KG1 (cell line): ENCODE data around the gene ESRRG.
"Not testable (repeated sequence)": the region's sequence is repeated elsewhere in the genome, so short reads cannot be mapped to it uniquely, and the experiment has no call there.

ENCODE experiments used
- DNase-seq: peaks from one replicate; lab custom pipeline; 2025; lab: John Stamatoyannopoulos, UW

Gene ESRRG

DNA sequence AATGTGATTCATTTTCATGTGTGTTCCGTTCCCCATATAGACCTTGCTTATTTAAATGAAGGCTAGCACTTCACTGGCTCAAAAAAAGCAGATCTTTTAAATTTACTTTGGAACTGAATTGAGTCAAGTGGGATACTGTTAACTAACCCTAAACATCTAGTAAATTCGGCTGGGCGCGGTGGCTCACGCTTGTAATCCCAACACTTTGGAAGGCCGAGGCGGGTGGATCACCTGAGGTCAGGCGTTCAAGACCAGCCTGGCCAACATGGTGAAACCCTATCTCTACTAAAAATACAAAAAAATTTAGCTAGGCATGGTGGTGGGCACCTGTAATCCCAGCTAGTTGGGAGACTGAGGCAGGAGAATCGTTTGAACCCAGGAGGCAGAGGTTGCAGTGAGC, 19.2 kb downstream of the ESRRG start:
- not testable (repeated sequence) for DNase-seq

DNA sequence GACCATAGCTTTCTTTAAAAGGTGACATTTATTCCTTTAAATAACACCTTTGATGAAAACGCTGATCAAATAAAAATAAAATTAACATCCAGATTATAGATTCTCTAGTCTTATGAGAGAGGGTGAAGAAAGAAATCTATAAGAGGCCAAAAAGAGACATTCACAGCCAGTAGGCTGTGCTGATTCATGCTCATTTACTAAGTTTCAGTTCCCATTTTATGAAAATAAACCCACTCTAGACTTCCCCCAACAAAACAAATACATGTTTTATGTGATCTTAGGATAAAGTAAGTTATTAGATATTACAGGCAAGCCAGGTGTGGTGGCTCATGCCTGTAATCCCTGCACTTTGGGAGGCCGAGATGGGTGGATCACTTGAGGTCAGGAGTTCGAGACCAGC, 21.1 kb downstream of the ESRRG start:
- no peak for DNase-seq

DNA sequence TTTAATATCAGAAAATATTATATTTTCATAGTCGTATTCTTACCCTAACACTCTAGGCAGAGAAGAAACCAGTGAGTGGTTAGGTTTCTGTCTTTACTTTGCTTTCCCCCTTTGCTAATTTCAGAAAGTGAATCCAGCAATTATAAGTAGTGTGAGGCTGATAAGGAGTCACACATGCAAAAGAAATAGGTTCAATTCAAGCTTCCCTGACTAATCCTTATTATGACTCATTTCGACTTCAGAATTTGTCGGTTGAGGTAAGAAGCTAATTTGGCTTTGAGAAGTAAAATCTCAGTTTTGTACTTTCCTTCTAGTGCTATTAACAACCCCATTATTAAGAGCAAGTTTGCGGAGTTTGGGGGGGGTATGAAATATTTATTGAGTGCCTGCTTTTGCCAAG, 22.4 kb downstream of the ESRRG start:
- DNase-seq: no peak

DNA sequence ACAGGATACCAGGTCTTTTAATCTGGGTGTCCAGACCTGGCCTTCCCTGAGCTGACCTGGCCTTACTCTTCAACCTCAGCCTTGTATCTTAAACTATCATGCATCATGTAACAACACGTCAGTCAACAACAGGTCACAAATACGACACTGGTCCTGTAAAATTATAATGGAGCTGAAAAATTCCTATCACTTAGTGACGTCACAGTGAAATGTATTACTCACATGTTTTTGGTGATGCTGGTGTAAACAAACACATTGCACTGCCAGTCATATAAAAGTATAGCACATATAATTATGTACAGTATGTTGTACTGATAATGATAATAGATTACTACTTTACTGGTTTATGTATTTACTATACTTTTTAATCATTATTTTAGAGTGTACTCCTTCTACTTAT, 31.5 kb downstream of the ESRRG start:
- no peak for DNase-seq

- DNase-seq: no peak
Measured at GRCh38 chr1:216690603-216691002, 32.6 kb downstream of the ESRRG start.

GRCh38 chr1:216688127-216688657, 35.0 kb downstream of the ESRRG start:
- no peak for DNase-seq

- DNase-seq: no peak
Measured at GRCh38 chr1:216686860-216687766, 36.1 kb downstream of the ESRRG start.

DNA sequence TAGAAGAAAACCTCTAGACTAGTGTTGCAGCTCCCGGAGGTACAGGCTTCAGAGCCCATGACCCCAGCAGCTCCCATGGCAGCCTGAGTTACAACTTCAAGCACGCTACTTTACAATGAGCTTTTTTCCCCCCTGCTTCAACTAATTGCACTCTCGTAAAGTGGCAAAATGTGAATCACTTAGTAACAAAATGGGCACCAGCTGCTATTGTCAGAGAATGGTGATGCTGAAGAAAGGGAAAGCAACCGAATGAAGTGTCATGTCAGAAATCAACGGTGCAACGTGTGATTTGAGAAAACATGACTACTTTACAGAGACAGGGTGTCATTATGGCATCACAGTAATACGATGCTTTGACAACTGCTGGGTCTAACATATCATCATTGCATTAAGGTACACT, 40.5 kb downstream of the ESRRG start:
- no peak for DNase-seq

DNA sequence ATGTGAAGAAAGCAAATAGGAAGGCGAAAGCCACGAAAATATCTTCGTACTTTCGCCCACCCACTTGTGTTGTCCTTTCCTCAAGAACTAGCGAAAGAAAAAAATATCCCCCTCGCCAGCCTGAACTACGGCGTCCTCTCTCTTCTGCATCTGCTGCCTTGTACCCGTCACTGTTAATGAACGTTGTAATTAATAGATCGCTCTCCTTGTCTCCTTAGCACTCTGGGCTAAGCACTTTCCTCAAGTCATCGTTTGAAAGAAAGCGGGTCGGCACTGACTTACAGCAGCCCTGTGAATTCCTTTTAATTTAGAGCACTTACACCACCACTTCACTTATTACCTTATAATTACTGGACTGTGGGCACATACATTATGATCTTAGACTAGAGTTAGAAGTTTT, 44.1 kb downstream of the ESRRG start:
- DNase-seq: no peak

GRCh38 chr1:216670118-216670883, 52.9 kb downstream of the ESRRG start:
- DNase-seq: no peak

DNA sequence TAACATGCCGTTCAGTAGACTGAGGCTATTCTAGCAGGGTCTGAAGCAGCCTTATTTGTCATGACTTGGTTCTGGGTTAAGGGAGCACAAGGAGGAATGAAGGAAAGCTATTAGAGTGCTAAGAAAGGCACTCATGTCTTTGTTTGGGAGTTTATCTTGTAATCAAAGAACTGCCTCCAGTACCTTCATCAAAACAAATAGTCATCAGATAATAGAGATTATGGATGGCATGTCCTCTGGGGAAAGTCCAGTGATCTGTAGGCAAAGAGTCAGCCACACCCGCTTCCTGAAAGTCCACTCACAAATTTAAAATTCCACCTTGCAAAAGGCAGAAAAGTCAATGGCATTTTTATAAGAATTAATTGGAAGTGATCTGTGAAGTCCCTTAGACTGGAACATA, 56.8 kb downstream of the ESRRG start:
- no peak for DNase-seq

- DNase-seq: no peak
Measured at GRCh38 chr1:216665856-216666255, 57.4 kb downstream of the ESRRG start.

- no peak for DNase-seq
Measured at GRCh38 chr1:216665406-216665805, 57.8 kb downstream of the ESRRG start.

DNA sequence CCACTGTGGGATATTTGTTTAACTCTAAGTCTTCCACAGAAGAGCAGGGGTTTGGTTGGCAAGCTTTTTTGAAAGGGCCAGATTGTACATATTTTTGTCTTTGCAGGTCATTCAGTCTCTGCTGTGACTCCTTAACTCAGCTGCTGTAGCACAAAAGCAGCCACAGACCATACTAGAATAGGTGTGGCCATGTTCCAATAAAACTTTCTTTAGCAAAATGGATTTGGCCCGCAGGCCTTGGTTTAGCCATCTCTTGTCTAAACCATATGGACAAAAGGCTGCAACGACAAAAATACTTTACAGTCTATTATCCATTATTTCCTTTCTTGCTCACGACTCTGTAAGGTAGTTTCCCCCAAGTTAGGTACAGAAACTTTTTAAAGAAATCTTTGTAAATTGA, 60.5 kb downstream of the ESRRG start:
- no peak for DNase-seq

GRCh38 chr1:216660561-216660960, 62.7 kb downstream of the ESRRG start:
- DNase-seq: no peak

DNA sequence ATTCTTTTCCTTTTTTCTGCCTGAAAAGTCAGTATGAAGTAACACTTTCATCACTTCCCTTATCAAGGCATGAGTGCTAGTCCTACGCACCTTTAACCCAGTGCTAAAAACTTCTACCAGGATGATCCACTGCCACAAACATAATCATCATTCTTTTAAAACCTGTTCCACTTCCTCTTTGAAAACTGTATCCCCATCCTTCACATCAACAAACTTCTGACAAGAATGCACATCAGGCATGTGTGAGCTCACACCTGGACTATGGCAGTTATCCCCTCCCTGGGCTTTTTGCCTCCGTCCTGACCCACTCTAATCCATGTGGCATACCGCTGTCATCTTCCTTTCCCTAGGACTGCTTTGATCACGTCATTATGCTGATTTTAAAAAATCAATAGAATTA, 70.2 kb downstream of the ESRRG start:
- no peak for DNase-seq

DNA sequence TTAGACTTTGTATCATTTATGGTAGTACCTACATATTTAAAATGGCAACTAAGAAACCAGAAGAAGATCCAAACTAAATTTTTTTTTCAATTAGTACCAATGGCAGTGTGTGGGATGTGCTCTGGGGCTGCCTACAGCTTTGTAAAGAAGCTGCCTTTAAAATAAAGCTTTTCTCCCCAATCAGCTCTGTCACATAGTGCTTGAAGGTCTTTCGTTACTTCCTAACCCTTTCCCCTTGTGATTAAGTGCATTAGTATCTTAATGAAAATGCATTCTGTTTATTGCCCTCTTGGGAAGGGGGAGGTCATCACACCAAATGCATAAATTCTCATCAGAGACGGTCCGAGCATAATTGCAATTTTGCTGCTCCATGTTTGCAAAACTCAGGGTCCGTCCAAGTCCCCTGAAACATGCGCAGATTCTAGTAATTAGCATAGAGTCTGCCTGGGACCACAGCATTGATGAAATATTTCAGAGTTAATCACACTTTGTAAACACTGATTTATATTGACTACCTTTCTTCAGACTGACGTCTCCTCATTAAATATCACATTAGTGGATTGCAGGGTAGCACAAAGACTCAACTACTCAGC, 71.3 kb downstream of the ESRRG start:
- DNase-seq: no peak

- DNase-seq: no peak
Measured at GRCh38 chr1:216643176-216643575, 80.1 kb downstream of the ESRRG start.

GRCh38 chr1:216641669-216642460, 81.4 kb downstream of the ESRRG start:
- DNase-seq: no peak

DNA sequence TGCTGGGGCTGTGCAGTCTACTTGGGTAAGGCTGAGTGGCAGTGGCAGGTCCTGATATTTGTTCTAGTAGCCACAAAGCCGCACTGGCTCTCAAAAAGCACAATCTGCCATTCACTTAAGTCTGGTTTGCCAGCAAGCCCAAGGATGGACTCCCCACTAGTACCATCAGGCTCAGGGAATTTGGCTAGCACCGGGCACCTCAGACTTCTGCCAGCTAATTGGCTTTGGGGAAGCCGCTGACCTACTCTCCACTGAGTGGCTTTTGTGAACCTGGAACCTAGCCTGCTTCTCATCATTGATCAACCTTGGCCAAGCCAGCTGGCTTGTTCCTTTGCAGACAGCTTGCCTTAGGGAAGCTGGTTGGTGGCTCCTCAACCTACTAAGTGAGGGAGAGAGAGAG, 83.1 kb downstream of the ESRRG start:
- no peak for DNase-seq

GRCh38 chr1:216632980-216633379, 90.2 kb downstream of the ESRRG start:
- DNase-seq: no peak

DNA sequence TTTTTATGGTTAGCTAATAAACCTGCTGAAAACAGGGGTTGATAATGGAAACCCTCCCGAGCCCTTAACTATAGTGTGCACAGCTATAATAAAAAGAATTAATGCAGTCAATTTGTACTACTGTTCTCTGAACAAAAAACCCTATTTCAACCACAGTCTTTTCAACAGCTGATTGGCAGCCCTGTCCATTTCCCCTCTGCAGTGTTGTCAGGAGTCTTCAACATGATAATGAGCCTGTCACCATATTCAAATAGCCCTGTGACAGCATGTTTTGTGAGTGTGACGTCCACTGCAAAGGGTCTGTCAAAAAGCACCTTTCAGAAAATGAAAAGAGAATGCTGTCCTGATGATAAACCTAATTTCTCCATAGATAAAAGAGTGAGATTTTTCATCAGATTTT, 92.7 kb downstream of the ESRRG start:
- no peak for DNase-seq
